NCI-H1694 treated with DMSO at 0.1 percent for 48 hours (cell line): ENCODE results near the gene STUB1.

Source experiments
- DNase-seq: peaks from one replicate; lab custom pipeline; 2025; lab: John Stamatoyannopoulos, UW

Gene STUB1

GRCh38 chr16:694863-695354 is 14.7 kb downstream of the STUB1 start:
- DNase-seq, result no peak

GRCh38 chr16:695355-696089 is 15.3 kb downstream of the STUB1 start:
- no peak for DNase-seq

- DNase-seq, result no peak
Measured at GRCh38 chr16:698911-699671, 18.9 kb downstream of the STUB1 start.

GRCh38 chr16:700684-701584 is 20.7 kb downstream of the STUB1 start:
- no peak for DNase-seq

GRCh38 chr16:702341-702740 is 22.1 kb downstream of the STUB1 start:
- no peak for DNase-seq

GRCh38 chr16:703406-703805 is 23.2 kb downstream of the STUB1 start:
- no peak for DNase-seq

GRCh38 chr16:704047-704446 is 23.8 kb downstream of the STUB1 start:
- DNase-seq, result no peak

- no peak for DNase-seq
Measured at GRCh38 chr16:704552-705380, 24.6 kb downstream of the STUB1 start.

GRCh38 chr16:705431-706188 is 25.4 kb downstream of the STUB1 start, which contains the start of gene FBXL16:
Gene FBXL16, minus strand, starts transcription at chr16:705801. Its CDS starts 8,396 bp downstream, at chr16:697405.
- peak; percentile 34 for DNase-seq

GRCh38 chr16:706189-707061 is 26.2 kb downstream of the STUB1 start:
- no peak for DNase-seq

- DNase-seq, result no peak
Measured at GRCh38 chr16:707062-707538, 26.9 kb downstream of the STUB1 start.

- no peak for DNase-seq
Measured at GRCh38 chr16:708019-708418, 27.8 kb downstream of the STUB1 start.

- no peak for DNase-seq
Measured at GRCh38 chr16:708959-709358, 28.7 kb downstream of the STUB1 start.

GRCh38 chr16:709566-710499 is 29.6 kb downstream of the STUB1 start:
- peak; percentile 78 for DNase-seq

GRCh38 chr16:710500-711075 is 30.4 kb downstream of the STUB1 start:
- DNase-seq, result no peak

- DNase-seq, result no peak
Measured at GRCh38 chr16:711084-711483, 30.9 kb downstream of the STUB1 start.

GRCh38 chr16:711548-712320 is 31.5 kb downstream of the STUB1 start:
- no peak for DNase-seq
